Panc1 (cell line): ENCODE results near the gene DONSON. TPM values are rescaled to one million over a fixed set of nuclear protein-coding genes. Genes with fewer than 3 reads are reported as not detected.

Experiments
- ATAC-seq: fragments of 200-7000 bp; cut with Tn5 transposase; 2 replicates; pipeline ENCODE4 v1.9.1; 2020; ENCODE audit warnings: mild to moderate bottlenecking, moderate library complexity
- BruUV-seq: library from RNA; stranded (reverse); fragments of 400-500 nt; replicated peaks from 2 replicates; lab custom pipeline; 2021; lab: Mats Ljungman, UMichigan
- CTCF ChIA-PET: fragments of 300-600 bp; sonication (Branson Sonifier 250); formaldehyde crosslinking; loops from one replicate; lab custom pipeline; 2022; ENCODE audit warnings: antibody characterized with exemption; lab: Charles Lee
- POLR2A ChIA-PET: fragments of 300-600 bp; sonication (Branson Sonifier 250); formaldehyde crosslinking; loops from one replicate; lab custom pipeline; 2022; ENCODE audit warnings: antibody characterized with exemption; lab: Charles Lee
- DNase-seq: peaks from one replicate; pipeline ENCODE4 v3.0.0-alpha.2; 2010; ENCODE audit warnings: low read depth, low spot score
- H3K27ac ChIP-seq: 2 replicates; pipeline ENCODE4 v1.5.1; 2011; ENCODE audit warnings: mild to moderate bottlenecking, low read length, inconsistent platforms
- H3K27me3 ChIP-seq: fragments of 200-500 bp; sonication (Bioruptor generic); 2 replicates; pipeline ENCODE4 v1.6.0; 2014; ENCODE audit warnings: low read length, inconsistent platforms; ENCODE audit not compliant: control insufficient read depth, insufficient read depth
- H3K36me3 ChIP-seq: fragments of 200-500 bp; sonication (Bioruptor generic); 2 replicates; pipeline ENCODE4 v1.5.1; 2014; ENCODE audit warnings: inconsistent platforms, mild to moderate bottlenecking, low read length, moderate library complexity; ENCODE audit not compliant: control insufficient read depth, insufficient read depth
- H3K4me1 ChIP-seq: 2 replicates; pipeline ENCODE4 v1.5.1; 2011; ENCODE audit warnings: inconsistent platforms, mild to moderate bottlenecking, low read length, moderate library complexity; ENCODE audit not compliant: control insufficient read depth, insufficient read depth
- H3K4me3 ChIP-seq, 2 experiments: 2 replicates each; pipeline ENCODE4 v1.5.1; 2011 to 2012; ENCODE audit warnings: low read depth in 2 of 2, low read length in 2 of 2, mild to moderate bottlenecking in 2 of 2, inconsistent platforms in 1 of 2, moderate library complexity in 1 of 2
- H3K9me3 ChIP-seq: fragments of 200-500 bp; sonication (Bioruptor generic); 2 replicates; pipeline ENCODE4 v1.5.1; 2014; ENCODE audit warnings: low read depth, mild to moderate bottlenecking, inconsistent platforms, low read length, moderate library complexity; ENCODE audit not compliant: control insufficient read depth, insufficient read depth
- CTCF ChIP-seq: fragments of 450-650 bp; IDR thresholded peaks from 2 replicates; pipeline ENCODE4 v1.5.1; 2017; ENCODE audit warnings: mild to moderate bottlenecking
- POLR2AphosphoS5 ChIP-seq: IDR thresholded peaks from 2 replicates; pipeline ENCODE4 v1.6.1; 2012; ENCODE audit warnings: mild to moderate bottlenecking, low read depth, low read length, moderate library complexity
- REST ChIP-seq, 2 experiments: IDR thresholded peaks; 2 replicates each; pipeline ENCODE4 v1.6.1; 2011 to 2012; ENCODE audit warnings: low read depth in 2 of 2, control low read depth in 1 of 2, low read length in 1 of 2, mild to moderate bottlenecking in 1 of 2, moderate library complexity in 1 of 2; ENCODE audit not compliant: insufficient read depth in 1 of 2
- SIN3A ChIP-seq: IDR thresholded peaks from 2 replicates; pipeline ENCODE4 v1.6.1; 2012; ENCODE audit warnings: low read depth, mild to moderate bottlenecking, low read length, moderate library complexity, borderline replicate concordance; ENCODE audit not compliant: insufficient read depth
- TCF7L2 ChIP-seq: IDR thresholded peaks from 2 replicates; pipeline ENCODE4 v1.6.1; 2011; ENCODE audit warnings: mild to moderate bottlenecking, low read depth, low read length, inconsistent platforms
- in situ Hi-C: cut with HindIII; loops from 2 replicates; pipeline ENCODE4 v1.10.0; 2016; ENCODE audit warnings: low sequenced_read_pairs, low pct_unique_long_range_greater_than_20kb
- intact Hi-C: fragments of 100-400 bp; cut with micrococcal nuclease; formaldehyde crosslinking; loops from one replicate; pipeline ENCODE4 v1.10.0; 2022; ENCODE audit not compliant: unreplicated experiment
- total RNA-seq: library from RNA; stranded (reverse); gene quantifications from one replicate; pipeline ENCODE4 v1.2.1, GENCODE V29; 2021; ENCODE audit not compliant: unreplicated experiment

The DONSON gene
- total RNA-seq, 1 experiment from 2014 or later: 21.9 TPM

- Histone ChIP-seq H3K27ac (no peak overlapping the region), H3K4me1 (no peaks in the 10 kb centered on the region), H3K4me3 (no peak overlapping the region), H3K27me3 (no peaks in the 10 kb centered on the region), H3K36me3 (peaks cover 80% of the 10 kb centered on the region), H3K9me3 (no peaks in the 10 kb centered on the region)
- ChIA-PET CTCF (interaction anchor here (0.6 kb wide), 1 partner anchor 18 kb away, joined by 6 read pairs; no protein-coding TSS in a partner anchor), POLR2A (no interaction called here)
- intact Hi-C loops: no loop called here
- no peak for TF ChIP-seq TCF7L2
- in situ Hi-C loops: no loop called here
- ATAC-seq (no peak), DNase-seq (no peak)
- no TSS peak for BruUV-seq
Measured at GRCh38 chr21:33558777-33559421, 29.6 kb downstream of the DONSON start.

- Histone ChIP-seq H3K27ac (no peak overlapping the region), H3K36me3 (peaks cover 77% of the 10 kb centered on the region), H3K9me3 (no peaks in the 10 kb centered on the region), H3K4me1 (no peaks in the 10 kb centered on the region), H3K4me3 (no peak overlapping the region), H3K27me3 (no peaks in the 10 kb centered on the region)
- ChIA-PET CTCF (interaction anchor here (0.8 kb wide), 1 partner anchor 67 kb away, joined by 3 read pairs; no protein-coding TSS in a partner anchor), POLR2A (interaction anchor here (0.6 kb wide), 1 partner anchor 77 kb away, joined by 3 read pairs; no protein-coding TSS in a partner anchor)
- in situ Hi-C loops: no loop called here
- TF ChIP-seq REST (IDR thresholded peaks at IDR 0.05; ENCODE audit: insufficient read depth in 1 of 2, low read depth in 2 of 2, low read length in 1 of 2) (no peak), POLR2AphosphoS5 (no peak), SIN3A (no peak), TCF7L2 (no peak), CTCF (no peak)
- DNase-seq: no peak
- no peak for ATAC-seq
- BruUV-seq: no TSS peak
- intact Hi-C loops: no loop called here
Measured at GRCh38 chr21:33557447-33557846, 31.0 kb downstream of the DONSON start.

- Histone ChIP-seq H3K4me1 (no peaks in the 10 kb centered on the region), H3K27me3 (no peaks in the 10 kb centered on the region), H3K4me3 (no peak overlapping the region), H3K27ac (no peak overlapping the region), H3K9me3 (no peaks in the 10 kb centered on the region), H3K36me3 (peaks cover 59% of the 10 kb centered on the region)
- DNase-seq: no peak
- in situ Hi-C loops: no loop called here
- no peak for ATAC-seq
- ChIA-PET POLR2A (no interaction called here), CTCF (no interaction called here)
- TF ChIP-seq TCF7L2 (no peak), POLR2AphosphoS5 (no peak), SIN3A (no peak), CTCF (no peak), REST (IDR thresholded peaks at IDR 0.05; ENCODE audit: insufficient read depth in 1 of 2, low read depth in 2 of 2, low read length in 1 of 2) (no peak)
- BruUV-seq: no TSS peak
- intact Hi-C loops: no loop called here
Measured at GRCh38 chr21:33554982-33555344, 33.5 kb downstream of the DONSON start.
